ENCODE data around the gene BCAS2.

DNA sequence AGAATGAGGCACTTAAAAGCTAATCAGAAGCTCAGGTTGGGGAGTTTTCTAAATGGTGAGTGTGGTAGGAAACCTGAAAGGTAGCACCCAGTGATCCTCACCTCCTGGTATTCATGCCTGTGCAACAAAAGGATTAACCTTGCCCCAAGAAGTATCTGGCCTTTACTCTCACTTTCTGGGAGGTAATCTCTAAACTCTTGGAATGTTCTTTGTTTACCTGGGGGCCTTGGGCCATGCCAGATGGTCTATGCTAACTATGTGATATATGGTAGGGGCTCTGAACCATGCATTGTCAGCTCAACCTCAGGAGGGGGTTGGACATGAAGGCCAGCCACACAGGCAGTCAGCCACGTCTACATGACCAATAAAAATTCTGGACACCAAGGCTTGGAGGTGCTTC is 46.0 kb downstream of the BCAS2 start:
- TF ChIP-seq, protein P1, sequence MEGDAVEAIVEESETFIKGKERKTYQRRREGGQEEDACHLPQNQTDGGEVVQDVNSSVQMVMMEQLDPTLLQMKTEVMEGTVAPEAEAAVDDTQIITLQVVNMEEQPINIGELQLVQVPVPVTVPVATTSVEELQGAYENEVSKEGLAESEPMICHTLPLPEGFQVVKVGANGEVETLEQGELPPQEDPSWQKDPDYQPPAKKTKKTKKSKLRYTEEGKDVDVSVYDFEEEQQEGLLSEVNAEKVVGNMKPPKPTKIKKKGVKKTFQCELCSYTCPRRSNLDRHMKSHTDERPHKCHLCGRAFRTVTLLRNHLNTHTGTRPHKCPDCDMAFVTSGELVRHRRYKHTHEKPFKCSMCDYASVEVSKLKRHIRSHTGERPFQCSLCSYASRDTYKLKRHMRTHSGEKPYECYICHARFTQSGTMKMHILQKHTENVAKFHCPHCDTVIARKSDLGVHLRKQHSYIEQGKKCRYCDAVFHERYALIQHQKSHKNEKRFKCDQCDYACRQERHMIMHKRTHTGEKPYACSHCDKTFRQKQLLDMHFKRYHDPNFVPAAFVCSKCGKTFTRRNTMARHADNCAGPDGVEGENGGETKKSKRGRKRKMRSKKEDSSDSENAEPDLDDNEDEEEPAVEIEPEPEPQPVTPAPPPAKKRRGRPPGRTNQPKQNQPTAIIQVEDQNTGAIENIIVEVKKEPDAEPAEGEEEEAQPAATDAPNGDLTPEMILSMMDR (IDR thresholded peaks at IDR 0.05): no peak
- TF ChIP-seq POLR2A (IDR thresholded peaks at IDR 0.05): no peak

All from esophagus squamous epithelium (tissue), 4 donors.